Measurements from ENCODE around the gene P4HA2.

DNA sequence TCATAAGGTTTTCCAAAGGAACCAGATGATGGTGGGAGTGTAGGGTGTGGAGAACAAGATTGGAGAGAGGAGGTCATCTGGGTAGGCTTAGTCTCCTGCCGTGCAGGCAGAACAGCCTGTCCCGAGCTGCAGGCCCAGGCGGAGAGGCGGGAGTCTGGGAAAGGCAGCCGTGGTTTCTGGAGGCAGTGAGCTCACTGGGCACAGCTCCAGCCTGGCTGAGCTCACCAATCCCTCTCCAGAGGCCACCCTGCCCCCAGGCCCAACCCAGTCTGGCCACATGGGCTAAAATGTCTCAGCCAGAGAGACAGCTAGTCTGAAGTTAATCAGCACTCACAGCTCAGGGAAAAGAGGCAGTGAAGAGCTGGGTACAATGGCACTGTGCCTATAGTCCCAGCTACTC is 12.3 kb downstream of the P4HA2 start:
- TF ChIP-seq POLR2AphosphoS5 (IDR thresholded peaks at IDR 0.05), result peak; percentile 39 to 74 (median 61)
- TF ChIP-seq, protein P1, sequence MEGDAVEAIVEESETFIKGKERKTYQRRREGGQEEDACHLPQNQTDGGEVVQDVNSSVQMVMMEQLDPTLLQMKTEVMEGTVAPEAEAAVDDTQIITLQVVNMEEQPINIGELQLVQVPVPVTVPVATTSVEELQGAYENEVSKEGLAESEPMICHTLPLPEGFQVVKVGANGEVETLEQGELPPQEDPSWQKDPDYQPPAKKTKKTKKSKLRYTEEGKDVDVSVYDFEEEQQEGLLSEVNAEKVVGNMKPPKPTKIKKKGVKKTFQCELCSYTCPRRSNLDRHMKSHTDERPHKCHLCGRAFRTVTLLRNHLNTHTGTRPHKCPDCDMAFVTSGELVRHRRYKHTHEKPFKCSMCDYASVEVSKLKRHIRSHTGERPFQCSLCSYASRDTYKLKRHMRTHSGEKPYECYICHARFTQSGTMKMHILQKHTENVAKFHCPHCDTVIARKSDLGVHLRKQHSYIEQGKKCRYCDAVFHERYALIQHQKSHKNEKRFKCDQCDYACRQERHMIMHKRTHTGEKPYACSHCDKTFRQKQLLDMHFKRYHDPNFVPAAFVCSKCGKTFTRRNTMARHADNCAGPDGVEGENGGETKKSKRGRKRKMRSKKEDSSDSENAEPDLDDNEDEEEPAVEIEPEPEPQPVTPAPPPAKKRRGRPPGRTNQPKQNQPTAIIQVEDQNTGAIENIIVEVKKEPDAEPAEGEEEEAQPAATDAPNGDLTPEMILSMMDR (IDR thresholded peaks at IDR 0.05), result no peak
- no peak for TF ChIP-seq POLR2A (IDR thresholded peaks at IDR 0.05)
